GM10847 (cell line): ENCODE results near the gene VEGFA.

Experiments used
- POLR2A ChIP-seq: IDR thresholded peaks from 2 replicates; pipeline ENCODE4 v1.6.1; 2011; ENCODE audit not compliant: insufficient read length; ENCODE audit errors: extremely low read depth

Gene VEGFA

DNA sequence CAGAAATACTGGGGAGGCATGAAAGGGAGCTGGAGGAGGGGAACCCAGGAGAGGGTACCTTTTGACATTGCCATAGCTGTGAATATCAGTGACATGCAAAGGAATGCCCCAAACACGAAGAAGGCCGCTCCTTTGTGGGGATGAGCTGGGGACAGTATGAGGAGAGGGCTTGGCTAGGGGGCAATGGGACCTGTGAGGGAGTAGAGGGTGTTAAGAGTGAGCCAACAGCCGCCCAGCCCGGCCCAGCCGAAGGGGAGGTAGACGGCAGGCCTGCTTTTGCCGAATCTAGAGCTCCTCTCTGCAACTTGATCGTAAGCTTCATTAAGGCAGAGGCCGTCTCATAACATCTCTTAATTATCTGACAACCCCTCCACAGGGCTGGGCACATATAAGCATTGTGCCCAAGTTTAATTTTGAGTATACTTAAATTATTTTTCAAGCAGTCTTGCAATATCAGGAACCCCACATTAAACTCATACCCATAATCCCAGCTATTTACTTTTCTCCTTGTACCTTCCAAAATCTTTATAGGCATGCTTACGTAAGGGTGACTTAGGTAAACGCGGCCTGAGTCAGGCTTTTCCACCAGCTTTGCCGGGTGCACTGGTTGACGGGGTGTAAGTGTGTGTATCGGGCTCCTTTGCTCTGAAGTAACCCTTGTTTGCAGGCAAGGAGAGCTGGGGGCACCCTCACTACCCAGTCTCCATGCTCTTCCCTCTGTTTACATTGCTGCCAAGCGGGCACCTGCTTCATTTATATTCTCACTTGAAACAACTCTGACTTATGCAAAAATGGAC lies 24.9 kb upstream of the VEGFA start:
- TF ChIP-seq POLR2A: no peak

DNA sequence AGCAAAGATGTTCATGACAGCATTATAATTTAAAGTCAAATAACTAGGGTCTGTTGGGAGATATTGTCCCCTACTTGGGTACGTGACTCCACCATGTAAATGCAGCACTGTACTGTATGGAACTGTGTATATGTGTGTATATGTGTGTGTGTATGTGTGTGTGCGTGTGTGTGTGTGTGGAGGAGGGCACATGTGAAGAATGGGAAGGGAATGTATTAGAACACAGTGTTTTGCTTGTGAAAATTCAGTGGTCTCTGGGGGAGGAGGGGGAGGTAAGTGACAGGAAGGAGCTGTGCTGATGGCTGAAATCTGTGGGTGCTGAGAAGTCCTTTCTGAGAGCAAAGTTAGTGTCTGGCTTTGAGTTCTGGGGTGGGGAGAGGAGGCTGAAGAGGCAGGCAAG lies 23.9 kb upstream of the VEGFA start:
- TF ChIP-seq POLR2A: no peak

- TF ChIP-seq POLR2A: no peak
Measured at GRCh38 chr6:43746613-43747102, 23.4 kb upstream of the VEGFA start.

- no peak for TF ChIP-seq POLR2A
Measured at GRCh38 chr6:43747784-43748183, 22.2 kb upstream of the VEGFA start.

DNA sequence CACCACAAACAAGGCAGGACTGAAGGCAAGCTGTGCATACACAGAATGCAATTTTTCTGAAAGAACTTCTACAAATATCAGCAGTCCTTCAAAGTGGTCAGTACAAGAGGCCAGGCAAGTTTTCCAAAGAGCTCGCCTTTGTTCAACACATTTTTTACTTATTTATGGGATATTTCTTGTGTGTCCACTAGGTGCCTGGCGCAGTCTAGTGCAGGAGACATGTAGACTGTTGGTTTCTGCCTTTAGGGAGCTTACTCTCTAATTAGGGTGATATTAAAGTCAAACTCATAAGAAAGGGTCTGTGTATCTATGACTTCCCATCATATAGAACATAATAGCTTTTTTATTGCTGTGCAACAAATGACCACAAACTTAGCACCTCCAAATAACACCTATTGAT lies 21.2 kb upstream of the VEGFA start:
- TF ChIP-seq POLR2A: no peak

GRCh38 chr6:43749461-43749860 lies 20.6 kb upstream of the VEGFA start:
- no peak for TF ChIP-seq POLR2A

DNA sequence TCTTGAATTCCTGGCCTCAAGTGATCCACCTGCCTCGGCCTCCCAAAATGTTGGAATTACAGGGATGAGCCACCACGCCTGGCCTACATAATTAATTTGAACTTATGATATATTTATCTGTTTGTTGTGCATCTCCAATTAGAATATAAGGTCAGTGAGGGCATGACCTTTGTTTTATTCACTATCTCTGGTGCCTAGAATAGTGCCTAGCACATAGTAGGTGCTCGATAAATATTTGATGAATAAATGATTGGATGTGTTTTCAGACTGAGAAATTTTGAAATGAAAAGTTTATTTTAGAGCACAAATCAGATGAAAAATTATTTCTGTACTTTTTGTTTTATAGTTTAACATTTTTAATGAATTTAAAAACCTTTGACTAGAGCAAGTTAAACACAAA lies 19.4 kb upstream of the VEGFA start:
- no peak for TF ChIP-seq POLR2A

DNA sequence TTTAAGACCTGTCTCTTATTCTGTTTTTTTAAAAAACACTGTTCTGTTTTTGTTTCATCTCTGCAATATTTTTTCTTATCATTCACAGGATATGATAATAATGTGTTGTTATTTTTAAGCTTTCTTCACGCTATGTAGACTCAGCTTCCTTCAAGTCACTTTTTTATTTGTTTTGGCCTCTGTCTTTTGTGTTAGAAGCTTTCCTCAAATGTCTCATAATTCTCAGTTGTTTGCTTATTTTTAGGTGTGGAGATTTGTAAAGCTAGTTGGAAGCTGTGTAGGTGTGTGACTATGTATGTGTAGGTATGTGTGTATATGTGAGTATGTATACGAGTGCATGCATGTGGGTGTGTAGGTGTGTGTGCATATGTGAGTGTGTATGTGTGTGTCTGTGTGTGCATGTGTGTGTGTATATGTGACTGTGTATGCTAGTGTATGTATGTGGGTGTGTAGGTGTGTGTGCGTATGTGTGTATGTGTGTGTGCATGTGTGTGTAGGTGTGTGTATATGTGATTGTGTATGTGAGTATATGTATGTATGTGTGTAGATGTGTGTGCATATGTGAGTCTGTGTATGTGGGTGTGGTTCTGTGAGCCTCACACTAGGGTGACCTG lies 16.3 kb upstream of the VEGFA start:
- no peak for TF ChIP-seq POLR2A

GRCh38 chr6:43757966-43758616 lies 11.9 kb upstream of the VEGFA start:
- no peak for TF ChIP-seq POLR2A

DNA sequence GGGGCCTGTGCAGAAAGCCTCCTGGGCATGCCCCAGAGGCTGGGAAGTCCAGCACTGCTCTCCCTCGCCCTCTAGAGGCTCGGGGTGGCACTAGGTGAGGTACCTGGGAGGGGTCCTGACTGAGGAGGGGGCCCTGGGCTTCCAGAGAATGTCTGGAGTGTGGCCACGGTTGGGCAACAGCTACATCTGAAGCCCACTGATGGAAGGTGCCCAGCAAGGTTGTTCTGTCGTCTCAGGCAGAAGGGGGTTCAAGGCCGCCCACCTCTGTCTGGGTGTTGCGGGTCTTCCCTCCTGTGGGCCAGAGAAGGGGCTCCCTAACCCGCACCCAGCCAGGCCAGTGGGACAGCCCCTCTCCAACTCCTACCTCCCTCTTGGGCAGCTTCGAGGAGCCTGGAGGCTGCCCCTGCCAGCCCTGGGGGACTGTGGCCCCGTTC lies 11.4 kb upstream of the VEGFA start:
- TF ChIP-seq POLR2A: no peak

GRCh38 chr6:43759136-43759906 lies 10.7 kb upstream of the VEGFA start:
- TF ChIP-seq POLR2A: no peak

GRCh38 chr6:43759907-43760206 lies 10.2 kb upstream of the VEGFA start:
- TF ChIP-seq POLR2A: no peak

DNA sequence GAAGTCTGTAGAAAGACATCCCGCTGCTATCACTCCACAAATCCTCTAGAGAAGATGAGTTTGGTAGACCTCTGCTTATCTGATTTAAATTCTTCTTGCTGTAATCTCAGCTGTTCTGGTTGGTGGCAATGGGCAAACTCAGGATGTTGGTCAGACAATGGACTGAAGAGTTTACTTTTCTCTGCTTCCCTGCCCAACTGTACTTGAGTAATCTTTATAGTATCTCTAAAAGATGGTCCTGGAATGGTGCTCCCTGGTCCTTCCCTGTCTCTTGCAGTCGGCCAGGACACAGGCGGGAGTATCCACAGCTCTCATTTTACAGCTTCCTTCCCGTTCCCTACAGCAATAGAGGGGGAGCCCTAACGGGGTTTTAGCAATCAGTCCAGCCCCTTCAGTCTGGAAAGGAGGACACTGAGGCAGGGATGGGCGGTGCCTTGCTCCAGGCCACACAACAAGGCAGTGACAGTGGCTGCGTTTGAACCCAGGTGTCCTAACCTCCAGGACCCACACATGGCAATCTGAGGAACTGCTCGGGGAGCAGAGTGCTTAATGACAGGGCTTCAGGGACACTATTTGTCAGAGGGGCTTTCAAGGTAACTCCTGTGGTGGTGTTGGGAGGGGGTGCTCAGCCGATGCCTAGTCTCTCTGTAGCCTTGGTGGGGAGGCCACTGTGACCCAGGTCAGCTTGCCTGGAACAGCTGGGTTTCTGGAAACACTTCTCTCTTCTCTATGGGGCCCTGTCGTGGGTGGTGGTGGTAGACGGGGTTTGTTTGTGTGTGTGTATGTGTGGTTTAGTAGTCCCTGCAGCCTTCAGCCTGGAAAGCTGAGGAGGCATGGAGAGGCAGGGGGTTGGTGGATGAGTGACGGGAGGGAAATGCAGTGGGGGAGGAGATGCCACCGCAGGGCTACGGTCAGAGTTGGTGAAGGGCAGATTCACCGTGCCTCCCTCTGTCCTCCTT lies 9.5 kb upstream of the VEGFA start:
- no peak for TF ChIP-seq POLR2A

GRCh38 chr6:43761666-43762409 lies 8.2 kb upstream of the VEGFA start:
- TF ChIP-seq POLR2A: no peak
